Sigmoid colon (tissue), 4 donors: ENCODE data around the gene PATL2.

Experiments used
- POLR2AphosphoS5 ChIP-seq, 4 donors: sonication (generic); formaldehyde crosslinking; IDR thresholded peaks; one replicate each; pipeline ENCODE4 v1.6.1; 2017; ENCODE audit warnings: antibody characterized with exemption in 4 of 4
- TF ChIP-seq, protein P1 (sequence below), 4 experiments: fragments of 450-650 bp in 3 of 4; fragments of 200-600 bp in 1 of 4; IDR thresholded peaks; one replicate each; pipeline ENCODE4 v1.5.1; 2016 to 2019; ENCODE audit warnings: antibody characterized with exemption in 4 of 4, mild to moderate bottlenecking in 3 of 4, moderate library complexity in 2 of 4

DNA sequence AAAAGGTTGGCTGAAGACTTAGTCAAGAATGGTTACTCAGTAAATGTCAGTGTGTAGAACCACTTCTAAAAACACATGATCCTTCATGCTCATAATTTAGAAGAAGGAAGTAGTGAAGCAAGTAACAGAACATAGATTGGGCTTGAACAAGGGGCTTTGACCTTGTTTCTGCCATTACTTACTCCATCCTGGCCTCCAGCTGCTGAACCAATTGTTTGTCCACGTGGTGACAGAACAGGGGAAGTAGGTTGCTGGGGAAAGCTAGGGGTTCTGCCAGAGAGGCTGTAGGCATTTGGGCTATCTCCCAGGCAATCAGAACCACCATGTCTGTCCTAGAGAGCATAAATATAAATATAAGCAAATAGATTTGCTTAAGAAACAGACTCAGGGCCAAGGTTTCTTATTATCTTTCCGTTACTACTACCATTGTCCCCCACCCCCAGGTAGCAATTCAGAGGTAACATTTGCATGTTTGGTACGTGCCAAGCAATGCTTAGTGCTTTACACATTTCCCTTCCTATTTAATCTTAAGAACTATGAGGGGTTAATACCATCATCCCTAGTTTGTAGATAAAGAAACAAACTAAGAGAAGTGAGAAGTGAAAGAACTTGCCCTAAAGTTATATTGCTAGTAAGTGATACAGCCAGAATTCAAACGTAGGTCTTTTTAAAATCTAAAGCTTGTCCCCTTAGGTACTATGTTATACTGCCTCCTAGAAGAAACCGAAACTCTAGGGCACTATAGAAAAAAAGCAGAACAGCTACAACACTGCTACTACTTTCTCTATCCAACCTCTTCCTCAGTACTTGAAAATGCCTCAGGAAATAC is 44.7 kb downstream of the PATL2 start:
- no peak for TF ChIP-seq POLR2AphosphoS5 (IDR thresholded peaks at IDR 0.05)
- TF ChIP-seq, protein P1, sequence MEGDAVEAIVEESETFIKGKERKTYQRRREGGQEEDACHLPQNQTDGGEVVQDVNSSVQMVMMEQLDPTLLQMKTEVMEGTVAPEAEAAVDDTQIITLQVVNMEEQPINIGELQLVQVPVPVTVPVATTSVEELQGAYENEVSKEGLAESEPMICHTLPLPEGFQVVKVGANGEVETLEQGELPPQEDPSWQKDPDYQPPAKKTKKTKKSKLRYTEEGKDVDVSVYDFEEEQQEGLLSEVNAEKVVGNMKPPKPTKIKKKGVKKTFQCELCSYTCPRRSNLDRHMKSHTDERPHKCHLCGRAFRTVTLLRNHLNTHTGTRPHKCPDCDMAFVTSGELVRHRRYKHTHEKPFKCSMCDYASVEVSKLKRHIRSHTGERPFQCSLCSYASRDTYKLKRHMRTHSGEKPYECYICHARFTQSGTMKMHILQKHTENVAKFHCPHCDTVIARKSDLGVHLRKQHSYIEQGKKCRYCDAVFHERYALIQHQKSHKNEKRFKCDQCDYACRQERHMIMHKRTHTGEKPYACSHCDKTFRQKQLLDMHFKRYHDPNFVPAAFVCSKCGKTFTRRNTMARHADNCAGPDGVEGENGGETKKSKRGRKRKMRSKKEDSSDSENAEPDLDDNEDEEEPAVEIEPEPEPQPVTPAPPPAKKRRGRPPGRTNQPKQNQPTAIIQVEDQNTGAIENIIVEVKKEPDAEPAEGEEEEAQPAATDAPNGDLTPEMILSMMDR (IDR thresholded peaks at IDR 0.05), result no peak
